GM12875 (cell line): ENCODE measurements around the gene PRKD1.

Experiments used
- H3K4me3 ChIP-seq: one replicate; pipeline ENCODE4 v1.5.1; 2011; ENCODE audit warnings: low read depth, low read length, control low read depth
- CTCF ChIP-seq: IDR thresholded peaks from 2 replicates; pipeline ENCODE4 v1.5.1; 2011; ENCODE audit warnings: low read depth, mild to moderate bottlenecking, control low read depth, inconsistent platforms, low read length, moderate library complexity, borderline replicate concordance; ENCODE audit not compliant: insufficient read depth

Gene PRKD1

DNA sequence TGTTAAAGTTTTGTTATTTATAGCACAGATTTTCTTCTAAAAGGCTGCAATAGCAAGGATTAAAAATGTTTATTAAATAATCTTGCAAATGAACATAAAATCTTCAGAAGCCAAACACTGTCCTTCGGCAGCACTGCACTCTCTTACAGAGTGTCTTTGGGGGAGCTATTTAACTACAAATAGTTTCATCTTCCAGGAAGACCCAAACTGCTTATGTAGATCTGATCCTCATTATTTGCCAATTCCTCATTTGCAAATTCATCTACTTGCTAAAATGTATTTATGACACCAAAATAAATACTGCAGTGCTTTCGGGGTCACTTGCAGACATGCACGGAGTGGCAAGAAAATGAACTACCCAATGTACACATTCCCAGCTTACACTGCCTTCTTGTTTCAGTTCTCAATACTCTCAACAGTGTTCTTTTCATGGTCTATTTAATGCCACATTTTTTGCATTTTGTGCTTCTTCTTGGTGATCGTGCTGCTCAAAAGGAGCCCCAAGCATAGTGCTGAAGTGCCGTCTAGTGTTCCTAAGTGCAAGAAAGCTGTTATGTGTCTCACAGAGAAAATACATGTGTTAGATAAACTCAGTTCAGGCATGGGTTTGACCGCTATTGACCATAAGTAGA, 128.1 kb downstream of the PRKD1 start:
- no peak overlapping the region for H3K4me3 ChIP-seq
- TF ChIP-seq CTCF: no peak

GRCh38 chr14:29798811-29799210, 128.8 kb downstream of the PRKD1 start:
- TF ChIP-seq CTCF: no peak
- no peak overlapping the region for H3K4me3 ChIP-seq

DNA sequence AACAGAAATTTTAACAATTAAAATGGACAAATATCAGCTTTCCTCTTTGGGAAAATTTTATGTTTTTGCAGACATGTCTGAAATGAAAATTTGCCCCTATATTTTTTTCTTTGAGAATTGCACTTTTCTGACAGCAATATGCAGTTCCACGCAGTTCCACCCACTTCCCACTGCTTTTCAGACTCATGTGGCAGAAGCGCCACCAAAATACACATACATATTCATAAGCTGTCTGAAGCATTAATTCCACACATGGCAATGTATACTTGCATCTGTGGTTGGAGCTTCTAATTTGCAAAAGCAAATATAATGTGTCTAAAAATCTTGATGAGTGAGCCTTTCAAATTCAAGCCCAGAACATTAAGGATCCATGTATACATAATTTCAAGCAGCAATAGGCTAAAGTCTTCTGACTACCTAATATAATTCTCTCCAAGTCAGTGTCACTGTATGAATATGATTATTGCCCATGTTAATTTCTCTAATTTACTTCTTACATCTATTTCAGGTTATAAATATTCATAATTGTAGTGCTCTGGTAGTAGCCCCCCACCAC, 129.5 kb downstream of the PRKD1 start:
- TF ChIP-seq CTCF: no peak

GRCh38 chr14:29796853-29797252, 130.8 kb downstream of the PRKD1 start:
- no peak for TF ChIP-seq CTCF
- H3K4me3 ChIP-seq: no peak overlapping the region

More for the DNA sequence above, 129.5 kb downstream of the PRKD1 start:
- H3K4me3 ChIP-seq: no peak overlapping the region

GRCh38 chr14:29789475-29789874, 138.2 kb downstream of the PRKD1 start:
- H3K4me3 ChIP-seq: no peak overlapping the region
- no peak for TF ChIP-seq CTCF

GRCh38 chr14:29788093-29788492, 139.6 kb downstream of the PRKD1 start:
- H3K4me3 ChIP-seq: no peak overlapping the region
- no peak for TF ChIP-seq CTCF

- no peak overlapping the region for H3K4me3 ChIP-seq
- no peak for TF ChIP-seq CTCF
Observed at GRCh38 chr14:29783556-29783955, 144.1 kb downstream of the PRKD1 start.
